ENCODE data around the gene PTEN.

Gene PTEN

GRCh38 chr10:87974769-87975168 lies 111.3 kb downstream of the PTEN start:
- TF ChIP-seq, protein P1, sequence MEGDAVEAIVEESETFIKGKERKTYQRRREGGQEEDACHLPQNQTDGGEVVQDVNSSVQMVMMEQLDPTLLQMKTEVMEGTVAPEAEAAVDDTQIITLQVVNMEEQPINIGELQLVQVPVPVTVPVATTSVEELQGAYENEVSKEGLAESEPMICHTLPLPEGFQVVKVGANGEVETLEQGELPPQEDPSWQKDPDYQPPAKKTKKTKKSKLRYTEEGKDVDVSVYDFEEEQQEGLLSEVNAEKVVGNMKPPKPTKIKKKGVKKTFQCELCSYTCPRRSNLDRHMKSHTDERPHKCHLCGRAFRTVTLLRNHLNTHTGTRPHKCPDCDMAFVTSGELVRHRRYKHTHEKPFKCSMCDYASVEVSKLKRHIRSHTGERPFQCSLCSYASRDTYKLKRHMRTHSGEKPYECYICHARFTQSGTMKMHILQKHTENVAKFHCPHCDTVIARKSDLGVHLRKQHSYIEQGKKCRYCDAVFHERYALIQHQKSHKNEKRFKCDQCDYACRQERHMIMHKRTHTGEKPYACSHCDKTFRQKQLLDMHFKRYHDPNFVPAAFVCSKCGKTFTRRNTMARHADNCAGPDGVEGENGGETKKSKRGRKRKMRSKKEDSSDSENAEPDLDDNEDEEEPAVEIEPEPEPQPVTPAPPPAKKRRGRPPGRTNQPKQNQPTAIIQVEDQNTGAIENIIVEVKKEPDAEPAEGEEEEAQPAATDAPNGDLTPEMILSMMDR (IDR thresholded peaks at IDR 0.05) = no peak

DNA sequence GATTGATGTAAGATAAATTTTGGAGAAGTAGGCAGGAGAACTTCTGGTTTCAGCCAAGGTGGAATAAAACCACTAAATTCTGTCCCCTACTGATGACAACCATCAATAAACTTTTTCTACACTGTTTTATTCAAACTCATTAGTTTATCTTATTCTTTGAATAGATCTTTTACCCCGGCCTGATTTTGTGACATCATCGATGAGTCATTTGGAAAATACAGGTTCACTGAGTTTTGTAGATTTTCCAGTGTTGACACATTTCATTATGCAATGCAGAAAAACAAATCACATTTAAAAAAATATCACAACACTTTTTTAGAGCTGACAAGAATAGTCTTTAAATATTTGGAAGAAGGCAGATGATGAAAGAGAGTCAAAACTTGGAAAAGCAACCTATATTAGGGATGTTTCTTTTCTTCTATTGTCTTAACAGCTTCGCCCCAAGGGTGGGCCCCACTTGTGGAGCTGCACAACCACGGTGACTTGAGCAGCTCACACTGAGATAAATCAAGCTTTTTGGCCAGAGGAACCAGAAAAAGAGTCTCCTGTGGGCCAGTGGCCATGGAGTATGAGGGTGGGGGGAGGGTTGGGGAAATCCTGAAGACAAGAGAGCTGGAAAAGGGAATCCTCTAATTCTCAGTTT lies 112.8 kb downstream of the PTEN start:
- TF ChIP-seq, protein P1 (IDR thresholded peaks at IDR 0.05) = no peak

- TF ChIP-seq, protein P1 (IDR thresholded peaks at IDR 0.05) = no peak
Measured at GRCh38 chr10:87978166-87978565, 114.7 kb downstream of the PTEN start.

DNA sequence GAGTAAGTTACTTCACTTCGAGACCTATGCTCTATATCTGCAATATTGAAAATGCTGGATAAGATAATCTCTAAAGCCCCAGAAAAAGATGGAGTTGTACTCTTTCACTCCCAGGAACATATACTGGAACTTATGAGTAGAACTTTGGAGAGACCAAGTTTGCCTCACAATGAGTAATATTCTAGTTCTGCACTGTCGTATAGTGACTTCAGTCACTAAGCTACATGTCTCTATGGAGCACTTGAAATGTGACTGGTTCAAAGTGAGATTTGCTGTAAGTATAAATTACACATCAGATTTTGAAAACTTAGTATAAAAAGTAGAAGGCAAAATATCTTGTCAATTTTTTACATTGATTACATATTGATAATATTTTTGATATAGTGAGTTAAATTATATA lies 116.4 kb downstream of the PTEN start:
- TF ChIP-seq, protein P1 (IDR thresholded peaks at IDR 0.05) = no peak

GRCh38 chr10:87983716-87984115 lies 120.3 kb downstream of the PTEN start:
- TF ChIP-seq, protein P1 (IDR thresholded peaks at IDR 0.05) = no peak

DNA sequence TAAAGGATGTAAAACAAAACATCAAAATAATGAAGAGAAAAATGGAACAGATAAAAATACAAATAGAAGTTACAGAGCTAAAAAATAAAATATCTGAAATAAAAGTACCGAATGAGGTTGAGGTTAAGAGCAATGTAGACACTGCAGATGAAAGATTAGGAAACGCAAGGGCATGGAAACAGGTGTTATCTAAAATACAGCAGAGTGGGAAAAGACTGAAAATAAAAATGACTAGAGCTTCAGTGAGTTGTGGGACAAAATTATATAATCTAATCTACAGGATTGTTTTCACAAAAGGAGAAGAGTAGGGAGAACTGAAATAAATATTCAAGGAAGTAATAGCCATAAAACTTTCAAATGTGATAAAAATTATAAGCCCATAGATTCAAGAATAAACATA lies 123.8 kb downstream of the PTEN start:
- TF ChIP-seq, protein P1 (IDR thresholded peaks at IDR 0.05) = no peak

GRCh38 chr10:87991946-87992345 lies 128.5 kb downstream of the PTEN start:
- TF ChIP-seq, protein P1 (IDR thresholded peaks at IDR 0.05) = no peak

DNA sequence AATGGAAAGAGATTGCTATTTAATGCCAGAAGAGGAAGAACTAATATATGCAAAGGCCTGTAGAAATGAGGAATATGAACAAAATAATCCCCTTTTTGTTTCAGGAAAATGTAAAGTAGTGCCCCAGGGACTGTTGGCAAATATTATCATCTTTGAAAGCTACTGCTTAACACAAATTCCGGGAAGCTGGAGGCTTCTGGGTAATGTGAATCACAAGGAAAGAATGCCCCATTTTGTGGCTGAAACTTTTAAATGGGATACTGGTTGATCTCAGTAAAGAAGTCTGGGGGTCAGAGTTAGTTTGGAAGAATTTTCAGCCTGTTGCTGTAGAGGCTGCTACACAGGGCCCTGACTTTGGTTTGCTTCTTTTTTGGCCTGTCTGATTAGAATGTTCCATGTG lies 141.0 kb downstream of the PTEN start:
- TF ChIP-seq, protein P1 (IDR thresholded peaks at IDR 0.05) = no peak

Data from LNCAP (cell line).